ENCODE data around the gene VKORC1. TPM values are rescaled to one million over a fixed set of nuclear protein-coding genes. Genes with fewer than 3 reads are reported as not detected.

The VKORC1 gene
- total and polyA plus RNA-seq, 2 experiments from 2014 or later: 89.6 to 100 TPM

DNA sequence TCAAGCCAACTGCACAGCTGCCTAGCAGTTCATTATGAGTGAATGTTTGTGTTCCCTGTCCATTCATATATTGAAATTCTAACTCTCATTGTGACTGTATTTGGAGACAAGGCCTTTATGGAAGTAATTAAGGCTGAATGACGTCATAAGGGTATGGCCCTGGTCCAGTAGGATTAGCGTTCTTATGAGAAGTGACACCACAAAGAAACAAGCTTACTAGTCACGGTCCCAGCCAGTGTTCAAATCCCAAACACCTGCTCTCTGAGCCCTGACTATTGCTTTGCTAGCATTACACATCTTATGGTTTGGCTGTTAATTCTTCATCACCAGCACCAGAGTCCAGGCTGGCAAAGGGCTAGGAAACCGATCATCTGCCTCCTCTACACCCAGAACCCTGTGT is 22.7 kb downstream of the VKORC1 start (continued):
- TF ChIP-seq, protein P1, sequence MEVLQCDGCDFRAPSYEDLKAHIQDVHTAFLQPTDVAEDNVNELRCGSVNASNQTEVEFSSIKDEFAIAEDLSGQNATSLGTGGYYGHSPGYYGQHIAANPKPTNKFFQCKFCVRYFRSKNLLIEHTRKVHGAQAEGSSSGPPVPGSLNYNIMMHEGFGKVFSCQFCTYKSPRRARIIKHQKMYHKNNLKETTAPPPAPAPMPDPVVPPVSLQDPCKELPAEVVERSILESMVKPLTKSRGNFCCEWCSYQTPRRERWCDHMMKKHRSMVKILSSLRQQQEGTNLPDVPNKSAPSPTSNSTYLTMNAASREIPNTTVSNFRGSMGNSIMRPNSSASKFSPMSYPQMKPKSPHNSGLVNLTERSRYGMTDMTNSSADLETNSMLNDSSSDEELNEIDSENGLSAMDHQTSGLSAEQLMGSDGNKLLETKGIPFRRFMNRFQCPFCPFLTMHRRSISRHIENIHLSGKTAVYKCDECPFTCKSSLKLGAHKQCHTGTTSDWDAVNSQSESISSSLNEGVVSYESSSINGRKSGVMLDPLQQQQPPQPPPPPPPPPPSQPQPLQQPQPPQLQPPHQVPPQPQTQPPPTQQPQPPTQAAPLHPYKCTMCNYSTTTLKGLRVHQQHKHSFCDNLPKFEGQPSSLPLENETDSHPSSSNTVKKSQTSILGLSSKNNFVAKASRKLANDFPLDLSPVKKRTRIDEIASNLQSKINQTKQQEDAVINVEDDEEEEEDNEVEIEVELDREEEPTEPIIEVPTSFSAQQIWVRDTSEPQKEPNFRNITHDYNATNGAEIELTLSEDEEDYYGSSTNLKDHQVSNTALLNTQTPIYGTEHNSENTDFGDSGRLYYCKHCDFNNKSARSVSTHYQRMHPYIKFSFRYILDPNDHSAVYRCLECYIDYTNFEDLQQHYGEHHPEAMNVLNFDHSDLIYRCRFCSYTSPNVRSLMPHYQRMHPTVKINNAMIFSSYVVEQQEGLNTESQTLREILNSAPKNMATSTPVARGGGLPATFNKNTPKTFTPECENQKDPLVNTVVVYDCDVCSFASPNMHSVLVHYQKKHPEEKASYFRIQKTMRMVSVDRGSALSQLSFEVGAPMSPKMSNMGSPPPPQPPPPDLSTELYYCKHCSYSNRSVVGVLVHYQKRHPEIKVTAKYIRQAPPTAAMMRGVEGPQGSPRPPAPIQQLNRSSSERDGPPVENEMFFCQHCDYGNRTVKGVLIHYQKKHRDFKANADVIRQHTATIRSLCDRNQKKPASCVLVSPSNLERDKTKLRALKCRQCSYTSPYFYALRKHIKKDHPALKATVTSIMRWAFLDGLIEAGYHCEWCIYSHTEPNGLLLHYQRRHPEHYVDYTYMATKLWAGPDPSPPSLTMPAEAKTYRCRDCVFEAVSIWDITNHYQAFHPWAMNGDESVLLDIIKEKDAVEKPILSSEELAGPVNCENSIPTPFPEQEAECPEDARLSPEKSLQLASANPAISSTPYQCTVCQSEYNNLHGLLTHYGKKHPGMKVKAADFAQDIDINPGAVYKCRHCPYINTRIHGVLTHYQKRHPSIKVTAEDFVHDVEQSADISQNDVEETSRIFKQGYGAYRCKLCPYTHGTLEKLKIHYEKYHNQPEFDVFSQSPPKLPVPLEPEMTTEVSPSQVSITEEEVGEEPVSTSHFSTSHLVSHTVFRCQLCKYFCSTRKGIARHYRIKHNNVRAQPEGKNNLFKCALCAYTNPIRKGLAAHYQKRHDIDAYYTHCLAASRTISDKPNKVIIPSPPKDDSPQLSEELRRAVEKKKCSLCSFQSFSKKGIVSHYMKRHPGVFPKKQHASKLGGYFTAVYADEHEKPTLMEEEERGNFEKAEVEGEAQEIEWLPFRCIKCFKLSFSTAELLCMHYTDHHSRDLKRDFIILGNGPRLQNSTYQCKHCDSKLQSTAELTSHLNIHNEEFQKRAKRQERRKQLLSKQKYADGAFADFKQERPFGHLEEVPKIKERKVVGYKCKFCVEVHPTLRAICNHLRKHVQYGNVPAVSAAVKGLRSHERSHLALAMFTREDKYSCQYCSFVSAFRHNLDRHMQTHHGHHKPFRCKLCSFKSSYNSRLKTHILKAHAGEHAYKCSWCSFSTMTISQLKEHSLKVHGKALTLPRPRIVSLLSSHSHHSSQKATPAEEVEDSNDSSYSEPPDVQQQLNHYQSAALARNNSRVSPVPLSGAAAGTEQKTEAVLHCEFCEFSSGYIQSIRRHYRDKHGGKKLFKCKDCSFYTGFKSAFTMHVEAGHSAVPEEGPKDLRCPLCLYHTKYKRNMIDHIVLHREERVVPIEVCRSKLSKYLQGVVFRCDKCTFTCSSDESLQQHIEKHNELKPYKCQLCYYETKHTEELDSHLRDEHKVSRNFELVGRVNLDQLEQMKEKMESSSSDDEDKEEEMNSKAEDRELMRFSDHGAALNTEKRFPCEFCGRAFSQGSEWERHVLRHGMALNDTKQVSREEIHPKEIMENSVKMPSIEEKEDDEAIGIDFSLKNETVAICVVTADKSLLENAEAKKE (CRISPR knock-in tag; IDR thresholded peaks at IDR 0.05): no peak
- TF ChIP-seq, protein P2, sequence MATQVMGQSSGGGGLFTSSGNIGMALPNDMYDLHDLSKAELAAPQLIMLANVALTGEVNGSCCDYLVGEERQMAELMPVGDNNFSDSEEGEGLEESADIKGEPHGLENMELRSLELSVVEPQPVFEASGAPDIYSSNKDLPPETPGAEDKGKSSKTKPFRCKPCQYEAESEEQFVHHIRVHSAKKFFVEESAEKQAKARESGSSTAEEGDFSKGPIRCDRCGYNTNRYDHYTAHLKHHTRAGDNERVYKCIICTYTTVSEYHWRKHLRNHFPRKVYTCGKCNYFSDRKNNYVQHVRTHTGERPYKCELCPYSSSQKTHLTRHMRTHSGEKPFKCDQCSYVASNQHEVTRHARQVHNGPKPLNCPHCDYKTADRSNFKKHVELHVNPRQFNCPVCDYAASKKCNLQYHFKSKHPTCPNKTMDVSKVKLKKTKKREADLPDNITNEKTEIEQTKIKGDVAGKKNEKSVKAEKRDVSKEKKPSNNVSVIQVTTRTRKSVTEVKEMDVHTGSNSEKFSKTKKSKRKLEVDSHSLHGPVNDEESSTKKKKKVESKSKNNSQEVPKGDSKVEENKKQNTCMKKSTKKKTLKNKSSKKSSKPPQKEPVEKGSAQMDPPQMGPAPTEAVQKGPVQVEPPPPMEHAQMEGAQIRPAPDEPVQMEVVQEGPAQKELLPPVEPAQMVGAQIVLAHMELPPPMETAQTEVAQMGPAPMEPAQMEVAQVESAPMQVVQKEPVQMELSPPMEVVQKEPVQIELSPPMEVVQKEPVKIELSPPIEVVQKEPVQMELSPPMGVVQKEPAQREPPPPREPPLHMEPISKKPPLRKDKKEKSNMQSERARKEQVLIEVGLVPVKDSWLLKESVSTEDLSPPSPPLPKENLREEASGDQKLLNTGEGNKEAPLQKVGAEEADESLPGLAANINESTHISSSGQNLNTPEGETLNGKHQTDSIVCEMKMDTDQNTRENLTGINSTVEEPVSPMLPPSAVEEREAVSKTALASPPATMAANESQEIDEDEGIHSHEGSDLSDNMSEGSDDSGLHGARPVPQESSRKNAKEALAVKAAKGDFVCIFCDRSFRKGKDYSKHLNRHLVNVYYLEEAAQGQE (IDR thresholded peaks at IDR 0.05; ENCODE audit: unreplicated experiment): no peak
- TF ChIP-seq EZH2phosphoT487 (IDR thresholded peaks at IDR 0.05; ENCODE audit: unreplicated experiment) (no peak), ZNF331 (CRISPR knock-in tag; IDR thresholded peaks at IDR 0.05; ENCODE audit: low read depth) (no peak), POLR2AphosphoS5 (IDR thresholded peaks at IDR 0.05; ENCODE audit: low read depth) (no peak)

DNA sequence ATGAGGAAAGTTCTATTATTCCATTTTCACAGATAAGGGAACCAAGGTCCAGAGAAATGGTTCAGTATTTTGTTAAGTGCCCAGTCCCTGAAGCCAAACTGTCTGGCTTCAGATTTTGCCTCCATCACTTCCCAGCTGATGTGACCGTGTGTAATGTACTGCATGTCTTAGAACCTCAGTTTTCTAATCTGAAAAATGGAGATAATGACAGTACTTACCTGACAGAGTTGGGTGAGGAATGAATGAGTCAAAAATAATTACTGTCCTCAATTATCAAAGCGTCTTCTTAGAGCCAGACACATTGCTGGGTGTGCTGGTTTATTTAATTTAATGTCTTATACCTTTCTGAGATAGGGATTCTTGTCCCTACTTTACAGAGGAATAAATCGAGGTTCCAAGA is 27.3 kb downstream of the VKORC1 start:
- Histone ChIP-seq H3K79me2 (replicated peaks; ENCODE audit: insufficient read depth) (peaks cover 58% of the 10 kb centered on the region), H3K4me1 (ENCODE audit: insufficient read depth) (peaks cover 9% of the 10 kb centered on the region)

More for the DNA sequence above, 27.3 kb downstream of the VKORC1 start:
- Mint-ChIP-seq H3K27me3 (ENCODE audit: insufficient read depth, low read depth, poor library complexity) (no peaks in the 10 kb centered on the region), H3K27ac (no peak overlapping the region), H3K36me3 (ENCODE audit: low read depth) (peaks cover 19% of the 10 kb centered on the region), H3K4me3 (no peak overlapping the region), H3K9me3 (no peaks in the 10 kb centered on the region), H3K4me1 (peaks cover 8% of the 10 kb centered on the region)
- no peaks in the 10 kb centered on the region for H3K36me3 ChIP-seq (ENCODE audit: insufficient read depth)
- no peaks in the 10 kb centered on the region for H3F3A ChIP-seq (replicated peaks; ENCODE audit: low read depth)
- no peak overlapping the region for H2AFZ ChIP-seq
- H3K4me3 ChIP-seq: no peak overlapping the region
- H3K4me2 ChIP-seq: no peak overlapping the region
- no peak for ATAC-seq
- H3K27ac ChIP-seq (ENCODE audit: low read depth): no peak overlapping the region
- no peaks in the 10 kb centered on the region for H3K9me2 ChIP-seq (ENCODE audit: insufficient read depth)
- peaks cover 7% of the 10 kb centered on the region for H4K20me1 ChIP-seq (replicated peaks; ENCODE audit: insufficient read depth)
- H3K27me3 ChIP-seq (ENCODE audit: insufficient read depth): no peaks in the 10 kb centered on the region
- no peak for DNase-seq (ENCODE audit: low spot score)
- TF ChIP-seq ZNF114 (CRISPR knock-in tag; IDR thresholded peaks at IDR 0.05) (no peak), EZH2 (IDR thresholded peaks at IDR 0.05; ENCODE audit: low read depth, unreplicated experiment) (no peak), STAT1 (IDR thresholded peaks at IDR 0.05; ENCODE audit: unreplicated experiment) (no peak), POLR2AphosphoS5 (IDR thresholded peaks at IDR 0.05; ENCODE audit: low read depth) (no peak)

Data from GM23338 (cell line).